Articular chondrocyte of knee joint (primary cell): ENCODE results near the gene FAM136A. TPM values are rescaled to one million over a fixed set of nuclear protein-coding genes. Genes with fewer than 3 reads are reported as not detected.

Experiments used
- small RNA-seq: library from RNA; depleted of rRNA; stranded (forward); fragments of <200 nt; gene quantifications from one replicate; pipeline ENCODE3, GENCODE V24; 2012
- total RNA-seq: library from RNA; depleted of rRNA; stranded (reverse); fragments of >200 nt; gene quantifications from 2 replicates; pipeline ENCODE4 v1.2.3, GENCODE V29; 2012

The FAM136A gene
- 25.1 and 25.3 TPM in 2 replicates for total RNA-seq

DNA sequence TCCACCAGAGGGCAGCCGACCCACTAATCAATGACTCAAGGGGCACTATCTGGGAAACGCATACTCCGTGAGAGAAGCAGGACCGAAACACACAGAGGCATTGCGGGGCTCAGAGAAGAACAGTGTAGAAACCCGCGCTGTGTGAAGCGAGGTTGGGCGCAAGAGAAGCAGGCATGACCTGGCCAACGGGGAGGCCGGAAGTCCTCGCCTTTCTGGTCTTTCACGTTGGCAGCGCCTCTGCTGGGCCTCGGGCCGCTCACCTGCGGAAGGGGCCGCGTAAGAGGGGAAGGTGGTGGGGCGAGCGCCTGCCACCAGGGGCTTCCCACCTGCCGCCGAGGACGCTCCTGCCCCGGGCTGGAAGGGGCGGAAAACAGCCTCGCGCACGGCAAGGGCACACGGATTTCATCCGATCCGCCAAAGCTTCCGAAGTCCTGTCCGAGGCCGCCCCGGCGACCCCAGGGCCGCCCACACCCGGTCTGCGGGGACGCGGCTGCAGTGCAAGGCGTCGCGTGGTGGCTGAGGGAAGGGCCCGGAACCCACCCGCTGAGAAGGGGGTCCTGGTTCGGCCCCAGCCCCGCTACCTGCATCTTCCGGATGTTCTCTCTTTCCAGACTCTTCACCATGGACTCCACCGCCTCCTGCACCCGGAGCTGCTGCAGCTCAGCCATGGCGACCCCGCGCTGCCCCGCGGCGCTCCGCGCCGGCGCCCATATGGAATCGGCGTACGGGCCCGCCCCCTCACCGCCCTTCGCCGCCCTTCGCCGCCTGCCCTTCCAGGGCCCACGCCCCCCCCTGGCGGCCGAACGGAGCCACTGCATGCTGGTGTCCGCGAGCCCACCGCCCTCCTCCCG is at the start of gene FAM136A:
Gene FAM136A (minus strand): TSS at position 724 of the 851 bp plus-strand sequence. CDS start 56 bp downstream, at position 668.

DNA sequence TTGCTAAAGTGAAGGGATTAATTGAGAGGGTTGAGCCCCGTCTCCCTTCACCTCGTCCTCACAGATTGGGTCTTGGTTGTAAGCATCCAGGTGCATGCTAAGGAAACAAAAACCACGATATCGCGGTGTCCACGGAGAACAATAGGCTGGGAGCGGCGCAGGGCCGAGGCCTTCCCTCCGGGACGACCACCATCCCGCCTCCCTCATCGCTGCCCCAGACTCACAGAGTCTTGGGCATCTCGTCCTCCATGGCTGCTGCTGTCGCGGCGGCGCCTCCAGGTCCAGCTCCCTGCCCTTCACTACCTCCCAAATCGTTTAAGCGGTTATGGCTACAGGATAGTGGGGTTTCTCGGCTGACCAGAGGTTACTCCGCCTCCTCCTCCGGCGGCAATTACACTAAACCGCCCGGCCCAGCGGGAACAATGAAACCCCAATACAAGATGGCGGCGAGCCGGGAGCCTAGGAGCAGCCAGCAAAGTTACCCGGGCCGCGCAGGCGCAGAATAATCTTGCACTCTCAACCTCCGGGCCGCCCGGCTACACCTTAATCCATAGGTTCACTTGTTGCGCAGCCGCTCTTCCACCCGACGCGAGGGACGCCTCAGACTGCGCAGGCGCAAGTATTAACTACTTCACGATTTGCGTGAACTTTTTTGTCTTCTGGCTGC is 53.6 kb downstream of the FAM136A start, which contains the start of gene TIA1:
Gene TIA1 (minus strand): TSS at position 448 of the 667 bp plus-strand sequence. CDS start 198 bp downstream, at position 250.

Small RNA genes lying within 50 kb of the gene (small RNA-seq; reads per million reads assigned to genes)
- not detected for gene AC016700.2
- gene MIR1285-2: not detected

Other genes with a start within 250 kb of the FAM136A start
- 48.6 and 61.2 TPM in 2 replicates for gene PCBP1, start 214.6 kb downstream of the FAM136A start, total RNA-seq
- gene C2orf42, start 111.0 kb downstream of the FAM136A start, total RNA-seq: 22.2 and 25.9 TPM in 2 replicates
- 90.9 and 98.4 TPM in 2 replicates for gene TIA1, start 53.4 kb downstream of the FAM136A start, total RNA-seq
- gene PCYOX1, start 43.9 kb downstream of the FAM136A start, total RNA-seq: 110 and 129 TPM in 2 replicates
- 135 and 166 TPM in 2 replicates for gene SNRPG, start 8.3 kb downstream of the FAM136A start, total RNA-seq